HCT116 (cell line): ENCODE data around the gene AWAT1. TPM values are rescaled to one million over a fixed set of nuclear protein-coding genes. Genes with fewer than 3 reads are reported as not detected.

Experiments
- ATAC-seq: fragments of 200-7000 bp; cut with Tn5 transposase; 2 replicates; pipeline ENCODE4 v1.9.1; 2020; ENCODE audit warnings: mild to moderate bottlenecking, moderate library complexity
- BruUV-seq: library from RNA; stranded (reverse); fragments of 400-500 nt; replicated peaks from 2 replicates; lab custom pipeline; 2021; lab: Mats Ljungman, UMichigan
- CTCF ChIA-PET: fragments of 300-600 bp; sonication (Branson Sonifier 250); formaldehyde crosslinking; loops from one replicate; lab custom pipeline; 2021; ENCODE audit warnings: antibody characterized with exemption; lab: Charles Lee
- POLR2A ChIA-PET: fragments of 300-600, 350-600 bp; sonication (Branson Sonifier 250); formaldehyde crosslinking; loops from one replicate; lab custom pipeline; 2021; ENCODE audit warnings: antibody characterized with exemption; lab: Charles Lee
- RAD21 ChIA-PET, 2 experiments: fragments of 300-600 bp; sonication (Branson Sonifier 250); formaldehyde crosslinking; loops; one replicate each; lab custom pipeline; 2023; ENCODE audit warnings: low total read pairs in 2 of 2; ENCODE audit not compliant: uncharacterized antibody in 2 of 2, unreplicated experiment in 2 of 2, low non-redundant PET in 1 of 2; lab: Charles Lee
- DNase-seq: peaks from one replicate; pipeline ENCODE4 v3.0.0-alpha.2; 2010; ENCODE audit warnings: low read depth, low spot score
- H2AFZ ChIP-seq: fragments of 200-600 bp; shearing (Covaris generic), sonication (generic); 2 replicates; pipeline ENCODE4 v1.6.1; 2017; ENCODE audit warnings: low read depth, mixed run types, mixed read lengths, antibody characterized with exemption, low read length; ENCODE audit not compliant: poor library complexity, severe bottlenecking
- H3K27ac ChIP-seq: 2 replicates; pipeline ENCODE4 v1.5.1; 2012; ENCODE audit warnings: low read depth, low read length
- H3K27me3 ChIP-seq: fragments of 200-600 bp; sonication (generic); 2 replicates; pipeline ENCODE4 v1.6.1; 2016; ENCODE audit warnings: mixed run types, low read length, mixed read lengths; ENCODE audit not compliant: insufficient read depth
- H3K36me3 ChIP-seq, 2 experiments: fragments of 200-500 bp in 1 of 2; fragments of 200-600 bp in 1 of 2; sonication (Bioruptor generic) in 1 of 2; sonication (generic) in 1 of 2; 2 replicates each; pipeline versions ENCODE4 v1.5.1 to v1.6.1; 2014 to 2016; ENCODE audit warnings: low read length in 2 of 2, inconsistent platforms in 1 of 2, mixed read lengths in 1 of 2, mixed run types in 1 of 2; ENCODE audit not compliant: insufficient read depth in 2 of 2, control insufficient read depth in 1 of 2
- H3K4me1 ChIP-seq, 2 experiments: fragments of 200-600 bp in 1 of 2; sonication (generic) in 1 of 2; 2 replicates each; pipeline versions ENCODE4 v1.5.1 to v1.6.1; 2012 to 2017; ENCODE audit warnings: low read length in 2 of 2, inconsistent platforms in 1 of 2, mild to moderate bottlenecking in 1 of 2, mixed read lengths in 1 of 2, mixed run types in 1 of 2, moderate library complexity in 1 of 2; ENCODE audit not compliant: insufficient read depth in 2 of 2, control insufficient read depth in 1 of 2
- H3K4me2 ChIP-seq: fragments of 200-600 bp; sonication (generic); 2 replicates; pipeline ENCODE4 v1.6.1; 2017; ENCODE audit warnings: mixed run types, low read length, mixed read lengths
- H3K4me3 ChIP-seq, 2 experiments: fragments of 200-600 bp in 1 of 2; sonication (generic) in 1 of 2; replicated peaks in 1 of 2; 2 replicates each; pipeline ENCODE4 v1.5.1; 2011 to 2016; ENCODE audit warnings: low read length in 2 of 2, control low read depth in 1 of 2, low read depth in 1 of 2, mild to moderate bottlenecking in 1 of 2, mixed read lengths in 1 of 2, mixed run types in 1 of 2
- H3K79me2 ChIP-seq: fragments of 200-600 bp; sonication (generic); 2 replicates; pipeline ENCODE4 v1.6.1; 2017; ENCODE audit warnings: mild to moderate bottlenecking, mixed run types, low read length, moderate library complexity, mixed read lengths; ENCODE audit not compliant: insufficient read depth
- H3K9ac ChIP-seq: fragments of 200-600 bp; sonication (generic); 2 replicates; pipeline ENCODE4 v1.6.1; 2016; ENCODE audit warnings: low read length, mixed read lengths
- H3K9me2 ChIP-seq: fragments of 200-600 bp; sonication (generic), shearing (Covaris generic); 2 replicates; pipeline ENCODE4 v1.6.1; 2017; ENCODE audit warnings: mixed run types, mild to moderate bottlenecking, moderate library complexity; ENCODE audit not compliant: insufficient read depth
- H3K9me3 ChIP-seq, 2 experiments: fragments of 200-500 bp in 1 of 2; fragments of 200-600 bp in 1 of 2; sonication (Bioruptor generic) in 1 of 2; sonication (generic) in 1 of 2; 2 replicates each; pipeline ENCODE4 v1.6.1; 2014 to 2017; ENCODE audit warnings: low read length in 2 of 2, mixed read lengths in 2 of 2, inconsistent platforms in 1 of 2, low read depth in 1 of 2, mild to moderate bottlenecking in 1 of 2, mixed run types in 1 of 2, moderate library complexity in 1 of 2; ENCODE audit not compliant: control insufficient read depth in 1 of 2, insufficient read depth in 1 of 2
- H4K20me1 ChIP-seq: fragments of 200-600 bp; sonication (generic), shearing (Covaris generic); 2 replicates; pipeline ENCODE4 v1.6.1; 2017; ENCODE audit warnings: mixed run types, mild to moderate bottlenecking, moderate library complexity; ENCODE audit not compliant: insufficient read depth
- ATF3 ChIP-seq: IDR thresholded peaks from 2 replicates; pipeline ENCODE4 v1.6.1; 2012
- CEBPB ChIP-seq: IDR thresholded peaks from 2 replicates; pipeline ENCODE4 v1.6.1; 2012; ENCODE audit warnings: low read depth
- EGR1 ChIP-seq: IDR thresholded peaks from 2 replicates; pipeline ENCODE4 v1.6.1; 2012; ENCODE audit warnings: low read depth
- ELF1 ChIP-seq: IDR thresholded peaks from 2 replicates; pipeline ENCODE4 v1.6.1; 2012; ENCODE audit warnings: low read depth, borderline replicate concordance
- EZH2phosphoT487 ChIP-seq: fragments of 200-600 bp; IDR thresholded peaks from 2 replicates; pipeline ENCODE4 v1.6.1; 2018; ENCODE audit warnings: antibody characterized with exemption, borderline replicate concordance
- FOSL1 ChIP-seq: IDR thresholded peaks from 2 replicates; pipeline ENCODE4 v1.6.1; 2012; ENCODE audit warnings: low read depth
- JUND ChIP-seq: IDR thresholded peaks from 2 replicates; pipeline ENCODE4 v1.6.1; 2012
- MAX ChIP-seq: IDR thresholded peaks from 2 replicates; pipeline ENCODE4 v1.6.1; 2012
- POLR2A ChIP-seq: IDR thresholded peaks from 2 replicates; pipeline ENCODE4 v1.7.0; 2011; ENCODE audit warnings: borderline replicate concordance; ENCODE audit not compliant: insufficient read depth, insufficient read length; ENCODE audit errors: extremely low read depth
- POLR2AphosphoS5 ChIP-seq: IDR thresholded peaks from 2 replicates; pipeline ENCODE4 v1.6.1; 2011; ENCODE audit warnings: mild to moderate bottlenecking, low read depth, low read length, moderate library complexity
- RAD21 ChIP-seq: IDR thresholded peaks from 2 replicates; pipeline ENCODE4 v1.6.1; 2012; ENCODE audit warnings: low read depth, mild to moderate bottlenecking
- REST ChIP-seq: IDR thresholded peaks from 2 replicates; pipeline ENCODE4 v1.6.1; 2012; ENCODE audit warnings: low read depth
- SIN3A ChIP-seq: IDR thresholded peaks from 2 replicates; pipeline ENCODE4 v1.6.1; 2012; ENCODE audit warnings: low read depth
- SP1 ChIP-seq: IDR thresholded peaks from 2 replicates; pipeline ENCODE4 v1.6.1; 2012; ENCODE audit warnings: low read depth
- SRF ChIP-seq: IDR thresholded peaks from 2 replicates; pipeline ENCODE4 v1.6.1; 2012; ENCODE audit warnings: low read depth
- TCF7L2 ChIP-seq: IDR thresholded peaks from 2 replicates; pipeline ENCODE4 v1.7.0; 2011; ENCODE audit warnings: borderline replicate concordance, inconsistent platforms; ENCODE audit not compliant: insufficient read depth, insufficient read length; ENCODE audit errors: extremely low read depth
- YY1 ChIP-seq: IDR thresholded peaks from 2 replicates; pipeline ENCODE4 v1.6.1; 2011; ENCODE audit warnings: low read length, low read depth, moderate library complexity, mild to moderate bottlenecking; ENCODE audit not compliant: insufficient replicate concordance; ENCODE audit errors: extremely low read depth
- ZBTB33 ChIP-seq: IDR thresholded peaks from 2 replicates; pipeline ENCODE4 v1.6.1; 2011; ENCODE audit warnings: mild to moderate bottlenecking, low read length, moderate library complexity; ENCODE audit not compliant: insufficient replicate concordance; ENCODE audit errors: extremely low read depth
- ZFX ChIP-seq: fragments of 450-650 bp; IDR thresholded peaks from 2 replicates; pipeline ENCODE4 v1.6.1; 2017
- ZNF274 ChIP-seq: fragments of 200-500 bp; sonication (Bioruptor generic); IDR thresholded peaks from 2 replicates; pipeline ENCODE4 v1.6.1; 2014; ENCODE audit warnings: mild to moderate bottlenecking, low read depth, low read length, inconsistent platforms
- intact Hi-C: fragments of 100-400 bp; cut with micrococcal nuclease; formaldehyde crosslinking; loops from 2 replicates; pipeline ENCODE4 v1.10.0; 2022
- total RNA-seq: library from RNA; stranded (reverse); gene quantifications from one replicate; pipeline ENCODE4 v1.2.1, GENCODE V29; 2021; ENCODE audit not compliant: unreplicated experiment

The AWAT1 gene
- total RNA-seq, 1 experiment from 2014 or later: not detected

GRCh38 chrX:70254909-70255308 lies 20.5 kb downstream of the AWAT1 start (continued):
- no peak for TF ChIP-seq MAX
- TF ChIP-seq, all 23 proteins: peak for 5

GRCh38 chrX:70255452-70255851 lies 21.0 kb downstream of the AWAT1 start:
- ATAC-seq (no peak), DNase-seq (no peak)
- Histone ChIP-seq H2AFZ (no peak overlapping the region), H3K27me3 (no peaks in the 10 kb centered on the region), H3K36me3 (no peaks in the 10 kb centered on the region), H3K4me2 (peak overlapping the region; percentile 66; the same call in 1 of the 2 replicates), H3K9me3 (no peaks in the 10 kb centered on the region), H3K79me2 (no peaks in the 10 kb centered on the region), H3K4me3 (no peak overlapping the region), H3K4me1 (peaks cover 16 to 46% of the 10 kb centered on the region in 2 experiments), H3K27ac (no peak overlapping the region; the same call in 1 of the 2 replicates), H3K9me2 (no peaks in the 10 kb centered on the region), H4K20me1 (no peaks in the 10 kb centered on the region), H3K9ac (no peak overlapping the region)
- TF ChIP-seq CEBPB: no peak
- TF ChIP-seq ATF3: no peak
- no peak for TF ChIP-seq TCF7L2
- TF ChIP-seq JUND: no peak
- TF ChIP-seq REST: no peak
- TF ChIP-seq SRF: no peak
- no peak for TF ChIP-seq MAX
- no peak for TF ChIP-seq SIN3A
- TF ChIP-seq EGR1: no peak
- TF ChIP-seq POLR2AphosphoS5: no peak
- TF ChIP-seq ZBTB33: no peak
- TF ChIP-seq ZFX: no peak
- no peak for TF ChIP-seq YY1
- TF ChIP-seq FOSL1: no peak
- no peak for TF ChIP-seq ELF1
- TF ChIP-seq EZH2phosphoT487: no peak
- TF ChIP-seq RAD21: no peak
- TF ChIP-seq SP1: no peak
- no peak for TF ChIP-seq POLR2A
- no peak for TF ChIP-seq ZNF274
- RAD21 ChIA-PET: no interaction called here
- CTCF ChIA-PET: no interaction called here
- intact Hi-C loops: no loop called here
- POLR2A ChIA-PET: no interaction called here
- no TSS peak for BruUV-seq
